ENCODE measurements around the gene FCRLB.

Gene FCRLB

DNA sequence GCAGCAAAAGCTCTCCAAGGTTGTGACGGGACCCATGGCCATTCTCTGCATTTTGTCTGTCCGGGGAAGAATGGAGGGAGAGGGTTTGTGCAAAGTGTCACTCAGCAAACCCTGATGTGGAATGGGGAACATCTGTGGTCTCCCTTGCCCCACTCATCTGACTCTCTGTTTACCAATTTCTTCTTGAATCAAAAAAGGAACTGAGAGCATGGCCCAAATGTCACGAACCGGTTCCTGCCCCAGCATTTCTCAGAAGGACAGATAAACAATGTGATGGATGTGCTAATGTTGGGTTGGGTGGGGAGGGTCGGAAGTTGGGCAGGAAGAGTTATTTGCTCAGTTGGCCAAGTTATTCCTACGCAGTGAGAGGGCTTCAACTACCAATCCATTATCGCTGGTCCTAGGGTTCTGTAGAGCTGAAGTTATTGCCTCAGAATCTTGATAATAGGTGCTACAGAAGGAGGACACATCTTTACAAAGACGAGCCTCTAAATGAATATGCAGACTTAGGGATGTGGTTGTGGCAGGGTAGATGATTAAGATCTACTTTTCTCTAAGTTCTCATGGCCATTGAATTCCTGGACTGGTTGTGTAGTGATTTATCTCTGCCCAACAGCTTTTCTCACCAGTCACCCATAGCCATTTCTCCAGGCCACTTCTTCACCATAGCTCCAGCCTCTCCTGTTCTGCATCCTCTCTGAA, 18.7 kb downstream of the FCRLB start:
- Histone ChIP-seq H3K36me3 (ENCODE audit: insufficient read depth, low read length) (no peaks in the 10 kb centered on the region), H3K79me2 (ENCODE audit: control insufficient read depth, insufficient read depth, low read length, unreplicated experiment) (no peaks in the 10 kb centered on the region), H3K27ac (ENCODE audit: low read depth, low read length) (no peak overlapping the region), H2AFZ (ENCODE audit: low read length, unreplicated experiment) (no peak overlapping the region), H3K4me3 (ENCODE audit: low read depth, low read length) (no peak overlapping the region), H3K27me3 (ENCODE audit: insufficient read depth, low read length) (no peaks in the 10 kb centered on the region), H3K4me1 (ENCODE audit: control insufficient read depth, insufficient read depth, low read length, unreplicated experiment) (peaks cover 19% of the 10 kb centered on the region)

DNA sequence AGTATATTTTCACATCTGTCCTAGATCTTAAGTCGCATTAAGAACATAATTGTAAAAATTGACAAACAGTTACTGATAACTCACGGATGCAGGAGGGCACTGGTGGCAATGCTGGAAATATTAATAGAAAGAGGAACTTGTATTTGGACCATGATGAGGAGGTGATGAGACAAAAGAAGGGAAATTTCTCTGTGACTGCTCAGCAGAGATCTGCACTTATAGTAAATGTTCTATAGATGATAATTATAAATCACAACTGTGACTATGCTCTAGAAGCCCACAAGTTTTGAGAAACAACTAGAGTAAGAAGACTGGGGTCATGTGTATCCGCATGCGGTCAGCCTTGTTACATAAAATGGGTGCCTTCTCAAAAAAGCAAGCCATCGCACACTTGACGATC, 19.6 kb downstream of the FCRLB start:
- Histone ChIP-seq H3K27ac (ENCODE audit: low read depth, low read length) (no peak overlapping the region), H3K79me2 (ENCODE audit: control insufficient read depth, insufficient read depth, low read length, unreplicated experiment) (no peaks in the 10 kb centered on the region), H3K27me3 (ENCODE audit: insufficient read depth, low read length) (no peaks in the 10 kb centered on the region), H3K4me1 (ENCODE audit: control insufficient read depth, insufficient read depth, low read length, unreplicated experiment) (peaks cover 19% of the 10 kb centered on the region), H3K4me3 (ENCODE audit: low read depth, low read length) (no peak overlapping the region), H3K36me3 (ENCODE audit: insufficient read depth, low read length) (no peaks in the 10 kb centered on the region), H2AFZ (ENCODE audit: low read length, unreplicated experiment) (no peak overlapping the region)

DNA sequence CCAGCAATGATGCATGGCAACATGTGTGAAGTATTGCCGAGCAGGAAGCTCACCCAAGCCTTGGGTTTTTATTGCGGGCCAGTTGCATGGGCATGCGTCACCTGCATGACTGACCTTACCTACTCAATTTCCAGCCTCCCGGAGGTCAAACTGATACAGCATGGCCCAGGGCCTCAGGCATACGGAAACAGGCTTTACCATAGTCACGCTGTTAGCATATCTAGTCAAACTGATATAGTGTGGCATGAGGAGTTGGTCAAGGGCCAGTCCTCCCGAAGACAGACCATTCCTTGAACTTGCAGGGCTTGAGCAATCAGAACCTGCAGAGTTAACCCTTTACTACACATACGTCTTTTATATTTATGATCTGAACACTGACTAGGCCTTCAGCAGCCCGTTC, 21.9 kb downstream of the FCRLB start:
- H3K4me3 ChIP-seq (ENCODE audit: low read depth, low read length): no peak overlapping the region
- H3K79me2 ChIP-seq (ENCODE audit: control insufficient read depth, insufficient read depth, low read length, unreplicated experiment): no peaks in the 10 kb centered on the region
- peak overlapping the region; percentile 76; the same call in 1 of the 2 replicates for H3K27ac ChIP-seq (ENCODE audit: low read depth, low read length)
- peaks cover 11% of the 10 kb centered on the region for H3K4me1 ChIP-seq (ENCODE audit: control insufficient read depth, insufficient read depth, low read length, unreplicated experiment)
- no peaks in the 10 kb centered on the region for H3K27me3 ChIP-seq (ENCODE audit: insufficient read depth, low read length)
- no peaks in the 10 kb centered on the region for H3K36me3 ChIP-seq (ENCODE audit: insufficient read depth, low read length)
- peak overlapping the region; percentile 24 for H2AFZ ChIP-seq (ENCODE audit: low read length, unreplicated experiment)

DNA sequence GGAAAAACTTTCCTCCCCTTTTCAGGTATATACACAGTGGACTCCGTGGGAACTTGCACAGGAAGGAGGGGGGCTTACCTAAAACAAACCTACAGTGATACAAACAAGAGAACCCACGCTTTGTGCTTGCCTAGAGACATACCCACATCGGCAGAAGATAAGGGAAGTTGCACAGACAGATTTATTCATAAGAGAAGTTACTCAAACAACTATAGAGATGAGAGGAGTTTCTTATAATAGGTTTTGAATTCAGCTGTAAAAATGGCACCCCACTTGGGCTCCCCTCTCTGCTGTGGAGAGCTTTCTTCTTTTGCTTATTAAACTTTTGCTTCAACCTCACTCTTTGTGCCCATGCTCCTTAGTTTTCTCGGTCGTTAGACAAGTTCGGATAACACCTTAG, 26.5 kb downstream of the FCRLB start:
- peaks cover 18% of the 10 kb centered on the region for H3K79me2 ChIP-seq (ENCODE audit: control insufficient read depth, insufficient read depth, low read length, unreplicated experiment)
- H3K4me3 ChIP-seq (ENCODE audit: low read depth, low read length): no peak overlapping the region
- no peak overlapping the region for H2AFZ ChIP-seq (ENCODE audit: low read length, unreplicated experiment)
- no peaks in the 10 kb centered on the region for H3K27me3 ChIP-seq (ENCODE audit: insufficient read depth, low read length)
- no peak overlapping the region for H3K27ac ChIP-seq (ENCODE audit: low read depth, low read length)
- H3K4me1 ChIP-seq (ENCODE audit: control insufficient read depth, insufficient read depth, low read length, unreplicated experiment): peaks cover 24% of the 10 kb centered on the region
- peaks cover 12% of the 10 kb centered on the region for H3K36me3 ChIP-seq (ENCODE audit: insufficient read depth, low read length)

DNA sequence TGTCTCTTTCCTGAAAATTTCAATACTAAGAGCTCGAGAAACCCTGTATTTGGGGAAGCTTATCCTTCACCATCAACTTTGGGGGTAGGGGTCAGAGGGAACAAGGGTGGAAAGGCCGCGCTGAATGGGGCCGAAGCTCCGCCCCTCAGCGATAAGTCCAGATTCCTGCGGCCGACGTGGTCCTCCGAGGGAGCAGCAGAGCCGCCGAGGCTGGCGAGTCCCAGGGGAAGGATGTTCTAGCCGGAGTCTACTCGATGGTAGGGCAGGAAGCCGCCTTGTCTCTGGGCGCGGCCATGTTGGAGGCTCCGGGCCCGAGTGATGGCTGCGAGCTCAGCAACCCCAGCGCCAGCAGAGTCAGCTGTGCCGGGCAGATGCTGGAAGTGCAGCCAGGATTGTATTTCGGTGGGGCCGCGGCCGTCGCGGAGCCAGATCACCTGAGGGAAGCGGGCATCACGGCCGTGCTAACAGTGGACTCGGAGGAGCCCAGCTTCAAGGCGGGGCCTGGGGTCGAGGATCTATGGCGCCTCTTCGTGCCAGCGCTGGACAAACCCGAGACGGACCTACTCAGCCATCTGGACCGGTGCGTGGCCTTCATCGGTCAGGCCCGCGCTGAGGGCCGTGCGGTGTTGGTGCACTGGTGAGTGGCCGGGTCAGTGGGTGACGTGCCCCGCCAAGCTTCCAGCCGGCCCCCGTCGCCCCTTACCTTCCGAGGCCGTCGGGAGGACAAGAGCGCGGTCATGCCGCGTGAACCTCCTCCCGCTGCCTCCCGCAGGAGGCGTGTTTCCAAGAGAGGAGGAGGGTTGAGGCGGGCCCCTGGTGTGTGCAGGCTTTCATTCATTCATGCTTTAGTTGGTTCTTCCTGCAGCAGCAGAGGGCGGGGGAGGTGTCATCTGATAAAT, 28.4 kb downstream of the FCRLB start, which contains the start of gene DUSP12:
DUSP12 (plus strand) TSS at position 278 of the 899 bp plus-strand sequence; CDS start at position 294, 16 bp downstream.
- H3K36me3 ChIP-seq (ENCODE audit: insufficient read depth, low read length): peaks cover 26% of the 10 kb centered on the region
- peak within 1 kb of the TSS; percentile 86 for H3K27ac ChIP-seq (ENCODE audit: low read depth, low read length)
- H3K4me3 ChIP-seq (ENCODE audit: low read depth, low read length): peak within 1 kb of the TSS; percentile 88
- H3K4me1 ChIP-seq (ENCODE audit: control insufficient read depth, insufficient read depth, low read length, unreplicated experiment): peaks cover 13% of the 10 kb centered on the region
- no peaks in the 10 kb centered on the region for H3K27me3 ChIP-seq (ENCODE audit: insufficient read depth, low read length)
- peaks cover 28% of the 10 kb centered on the region for H3K79me2 ChIP-seq (ENCODE audit: control insufficient read depth, insufficient read depth, low read length, unreplicated experiment)
- peak within 1 kb of the TSS; percentile 65 for H2AFZ ChIP-seq (ENCODE audit: low read length, unreplicated experiment)

DNA sequence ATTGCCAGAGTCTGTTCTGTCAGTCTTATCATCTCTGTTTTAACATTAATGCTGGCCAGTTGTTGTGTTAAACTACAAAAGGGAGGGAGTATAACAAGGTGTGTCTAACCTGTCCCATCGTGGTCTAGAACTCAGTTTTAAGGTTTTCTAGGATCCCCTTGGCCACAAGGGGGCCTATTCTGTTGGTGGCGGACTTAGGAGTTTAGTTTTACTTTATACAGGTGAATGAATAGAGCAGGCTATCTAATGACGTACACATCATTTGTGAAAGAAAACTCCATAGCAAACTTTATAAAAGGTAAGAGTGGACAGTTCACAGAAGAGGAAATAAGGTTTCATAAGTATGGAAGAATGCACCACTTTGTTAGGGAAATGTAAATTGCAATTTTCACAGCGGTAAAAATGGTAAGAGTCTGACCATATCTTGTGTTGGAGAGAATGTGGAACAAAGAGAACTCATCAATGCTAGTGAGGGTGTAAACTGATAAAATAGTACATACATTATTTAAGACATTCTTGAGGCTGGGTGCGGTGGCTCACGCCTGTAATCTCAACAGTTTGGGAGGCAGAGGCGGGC, 42.3 kb downstream of the FCRLB start:
- Histone ChIP-seq H2AFZ (ENCODE audit: low read length, unreplicated experiment) (no peak overlapping the region), H3K36me3 (ENCODE audit: insufficient read depth, low read length) (no peaks in the 10 kb centered on the region), H3K79me2 (ENCODE audit: control insufficient read depth, insufficient read depth, low read length, unreplicated experiment) (peaks cover 25% of the 10 kb centered on the region), H3K27me3 (ENCODE audit: insufficient read depth, low read length) (no peaks in the 10 kb centered on the region), H3K4me3 (ENCODE audit: low read depth, low read length) (no peak overlapping the region), H3K27ac (ENCODE audit: low read depth, low read length) (no peak overlapping the region), H3K4me1 (ENCODE audit: control insufficient read depth, insufficient read depth, low read length, unreplicated experiment) (peaks cover 15% of the 10 kb centered on the region)

DNA sequence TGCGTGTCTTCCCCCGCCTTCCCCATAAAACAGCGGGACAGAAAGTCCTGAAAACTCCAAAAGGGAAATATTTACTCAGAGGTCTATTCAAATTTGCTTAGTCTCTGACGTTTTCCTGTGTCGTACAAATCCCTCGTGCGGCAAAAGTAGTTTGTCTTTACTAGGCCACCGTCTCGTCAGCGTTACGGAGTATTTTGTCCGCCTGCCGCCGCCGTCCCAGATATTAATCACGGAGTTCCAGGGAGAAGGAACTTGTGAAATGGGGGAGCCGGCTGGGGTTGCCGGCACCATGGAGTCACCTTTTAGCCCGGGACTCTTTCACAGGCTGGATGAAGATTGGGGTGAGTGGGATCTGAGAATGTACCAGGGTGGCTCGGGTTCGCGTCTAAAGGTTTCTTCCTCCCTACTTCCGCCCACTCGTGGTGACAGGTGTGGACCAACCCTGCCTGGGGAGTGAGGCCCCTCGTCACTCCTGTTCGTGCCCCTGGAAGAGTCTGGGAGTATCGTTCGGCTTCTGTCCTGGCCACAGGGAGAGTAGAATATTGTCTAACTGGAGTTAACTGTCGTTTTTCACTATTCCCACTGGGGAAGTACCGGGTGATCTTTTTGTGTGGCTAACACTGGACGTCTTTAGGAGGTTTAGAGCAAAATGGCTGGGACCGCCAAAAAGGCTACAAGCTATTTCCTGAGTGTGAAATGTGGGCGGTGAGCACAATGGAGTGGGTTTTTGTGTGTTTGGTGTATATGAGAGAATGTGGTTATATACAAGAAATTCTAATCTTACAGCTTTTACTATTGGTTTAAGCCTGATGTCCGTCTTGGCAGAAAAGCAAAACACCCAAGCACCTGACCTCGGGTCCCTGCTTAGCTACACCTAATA, 45.0 kb downstream of the FCRLB start, which contains the start of gene ATF6:
ATF6 (plus strand) TSS at position 219 of the 880 bp plus-strand sequence; CDS start at position 260, 41 bp downstream.
- H3K4me3 ChIP-seq (ENCODE audit: low read depth, low read length): peak within 1 kb of the TSS; percentile 92
- no peaks in the 10 kb centered on the region for H3K27me3 ChIP-seq (ENCODE audit: insufficient read depth, low read length)
- peak within 1 kb of the TSS; percentile 96 for H3K27ac ChIP-seq (ENCODE audit: low read depth, low read length)
- peak within 1 kb of the TSS; percentile 65 for H2AFZ ChIP-seq (ENCODE audit: low read length, unreplicated experiment)
- no peaks in the 10 kb centered on the region for H3K36me3 ChIP-seq (ENCODE audit: insufficient read depth, low read length)
- H3K79me2 ChIP-seq (ENCODE audit: control insufficient read depth, insufficient read depth, low read length, unreplicated experiment): peaks cover 43% of the 10 kb centered on the region
- H3K4me1 ChIP-seq (ENCODE audit: control insufficient read depth, insufficient read depth, low read length, unreplicated experiment): peaks cover 21% of the 10 kb centered on the region

DNA sequence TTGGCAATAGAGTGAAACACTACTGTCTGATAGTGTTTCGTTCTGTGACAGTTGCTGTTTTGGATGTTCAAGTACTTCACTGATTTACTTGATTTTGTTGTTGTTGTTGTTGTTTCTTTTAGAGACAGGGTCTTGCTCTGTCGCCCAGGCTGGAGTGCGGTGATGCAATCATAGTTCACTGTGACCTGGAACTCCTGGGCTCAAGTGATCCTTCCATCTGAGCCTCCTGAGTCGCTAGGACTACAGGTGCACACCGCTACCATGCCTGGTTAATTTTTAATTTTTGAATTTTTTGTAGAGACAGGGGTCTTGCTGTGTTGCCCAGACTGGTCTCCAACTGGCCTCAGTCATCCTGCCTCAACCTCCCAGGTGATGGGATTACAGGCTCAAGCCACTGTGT, 47.1 kb downstream of the FCRLB start:
- Histone ChIP-seq H3K4me3 (ENCODE audit: low read depth, low read length) (no peak overlapping the region), H3K27me3 (ENCODE audit: insufficient read depth, low read length) (no peaks in the 10 kb centered on the region), H2AFZ (ENCODE audit: low read length, unreplicated experiment) (no peak overlapping the region), H3K79me2 (ENCODE audit: control insufficient read depth, insufficient read depth, low read length, unreplicated experiment) (peaks cover 57% of the 10 kb centered on the region), H3K4me1 (ENCODE audit: control insufficient read depth, insufficient read depth, low read length, unreplicated experiment) (peaks cover 21% of the 10 kb centered on the region), H3K27ac (ENCODE audit: low read depth, low read length) (no peak overlapping the region), H3K36me3 (ENCODE audit: insufficient read depth, low read length) (no peaks in the 10 kb centered on the region)

DNA sequence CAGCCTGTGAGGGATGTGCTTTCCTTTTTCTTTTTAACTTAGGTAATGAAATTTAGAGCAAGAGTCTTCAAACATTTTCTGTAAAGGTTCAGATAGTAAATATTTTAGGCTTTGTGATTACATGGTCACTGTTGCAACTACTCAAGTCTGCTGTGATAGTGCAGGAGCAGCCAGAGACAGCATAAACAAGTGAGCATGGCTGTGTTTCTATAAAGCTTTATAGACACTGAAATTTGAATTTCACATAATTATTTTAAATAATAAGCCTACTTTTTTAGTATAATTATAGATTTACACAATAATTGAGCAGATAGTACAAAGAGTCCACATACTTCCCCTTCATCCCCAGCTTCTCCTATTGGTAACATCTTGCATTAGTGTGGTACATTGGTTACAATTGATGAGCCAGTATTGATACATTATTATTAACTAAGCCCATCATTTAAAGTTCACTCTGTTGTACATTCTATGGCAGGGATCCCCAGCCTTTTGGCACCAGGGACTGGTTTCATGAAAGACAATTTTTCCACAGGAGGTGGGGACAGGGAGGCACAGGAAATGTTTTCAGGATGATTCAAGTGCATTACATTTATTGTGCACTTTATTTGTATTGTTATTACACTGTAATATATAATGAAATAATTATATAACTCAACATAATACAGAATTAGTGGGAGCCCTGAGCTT, 47.8 kb downstream of the FCRLB start:
- Histone ChIP-seq H3K4me1 (ENCODE audit: control insufficient read depth, insufficient read depth, low read length, unreplicated experiment) (peaks cover 21% of the 10 kb centered on the region), H3K79me2 (ENCODE audit: control insufficient read depth, insufficient read depth, low read length, unreplicated experiment) (peaks cover 63% of the 10 kb centered on the region), H3K27ac (ENCODE audit: low read depth, low read length) (no peak overlapping the region), H3K27me3 (ENCODE audit: insufficient read depth, low read length) (no peaks in the 10 kb centered on the region), H3K4me3 (ENCODE audit: low read depth, low read length) (no peak overlapping the region), H2AFZ (ENCODE audit: low read length, unreplicated experiment) (no peak overlapping the region), H3K36me3 (ENCODE audit: insufficient read depth, low read length) (no peaks in the 10 kb centered on the region)
